ENCODE results near the gene MCM6. TPM values are rescaled to one million over a fixed set of nuclear protein-coding genes. Genes with fewer than 3 reads are reported as not detected.

The MCM6 gene
- polyA plus RNA-seq, 3 donors: 1.3 to 2.2 (median 1.7) TPM

DNA sequence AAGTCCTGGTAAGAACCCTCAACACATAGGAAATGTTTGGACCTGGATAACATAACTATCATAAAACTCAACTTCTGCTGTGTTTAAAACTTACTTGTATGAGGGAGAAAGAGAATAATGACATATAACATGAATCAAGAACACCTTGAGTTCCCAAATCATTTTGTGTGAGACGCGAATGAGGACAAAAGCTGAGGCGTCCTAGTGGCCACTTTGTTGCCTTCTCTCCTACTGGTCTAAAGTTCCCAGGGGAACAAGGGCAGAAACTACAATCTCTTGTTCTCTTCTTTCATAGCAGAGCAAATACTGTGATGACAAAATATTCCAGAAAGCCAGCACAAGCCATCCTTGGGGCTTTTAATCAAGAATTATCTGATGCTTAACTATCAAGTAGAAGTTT lies 31.0 kb downstream of the MCM6 start:
- no peaks in the 10 kb centered on the region for H4K20me1 ChIP-seq (ENCODE audit: insufficient read depth, low read length)
- H3K4me3 Mint-ChIP-seq: no peak overlapping the region
- H3K27ac ChIP-seq (ENCODE audit: low read depth in 1 of 2, low read length in 2 of 2): no peak overlapping the region
- H2AFZ ChIP-seq (ENCODE audit: insufficient read depth, low read depth, low read length, poor library complexity, severe bottlenecking): no peak overlapping the region
- H3K79me2 ChIP-seq (ENCODE audit: insufficient read depth, low read length): no peaks in the 10 kb centered on the region
- no peak overlapping the region for H3K4me3 ChIP-seq (replicated peaks in 1 of 3; ENCODE audit: low read depth in 2 of 3, low read length in 3 of 3)
- no peak for TF ChIP-seq CTCF (IDR thresholded peaks at IDR 0.05)
- no peak overlapping the region for H3K4me2 ChIP-seq (replicated peaks; ENCODE audit: extremely low read depth, low read length, poor library complexity, severe bottlenecking)
- no peak overlapping the region for H3K27ac Mint-ChIP-seq
- H3K9me3 ChIP-seq (replicated peaks in 1 of 2; ENCODE audit: control insufficient read depth in 1 of 2, insufficient read depth in 1 of 2, low read length in 2 of 2): no peaks in the 10 kb centered on the region
- H3K9ac ChIP-seq (ENCODE audit: insufficient read depth, low read length, poor library complexity, severe bottlenecking): no peak overlapping the region
- H3K36me3 ChIP-seq (replicated peaks in 1 of 2; ENCODE audit: control insufficient read depth in 1 of 2, insufficient read depth in 2 of 2, low read length in 2 of 2): peaks cover 25 to 71% of the 10 kb centered on the region in 2 donors
- H3K27me3 Mint-ChIP-seq (ENCODE audit: low read depth in 3 of 3): peaks cover 0 to 2% (median 0%) of the 10 kb centered on the region in 3 donors
- H3K27me3 ChIP-seq (ENCODE audit: control insufficient read depth in 2 of 2, insufficient read depth in 2 of 2, low read length in 2 of 2): no peaks in the 10 kb centered on the region
- DNase-seq: no peak
- intact Hi-C loops (cut with micrococcal nuclease): no loop called here
- peaks cover 53 to 61% of the 10 kb centered on the region in 2 donors for H3K36me3 Mint-ChIP-seq
- H3K4me1 Mint-ChIP-seq: peaks cover 6% of the 10 kb centered on the region
- WGBS (ENCODE audit: insufficient coverage): 100% methylated on average over 3 of the region's 3 CpGs
- no peaks in the 10 kb centered on the region for H3K9me3 Mint-ChIP-seq
- peaks cover 0 to 9% of the 10 kb centered on the region in 2 donors for H3K4me1 ChIP-seq (ENCODE audit: control insufficient read depth in 1 of 2, insufficient read depth in 2 of 2, low read length in 2 of 2)

GRCh38 chr2:135844301-135844895 lies 31.8 kb downstream of the MCM6 start:
- H3K36me3 Mint-ChIP-seq: peaks cover 49 to 60% of the 10 kb centered on the region in 2 donors

More at GRCh38 chr2:135844301-135844895, 31.8 kb downstream of the MCM6 start:
- no peaks in the 10 kb centered on the region for H4K20me1 ChIP-seq (ENCODE audit: insufficient read depth, low read length)
- H3K4me2 ChIP-seq (replicated peaks; ENCODE audit: extremely low read depth, low read length, poor library complexity, severe bottlenecking): no peak overlapping the region
- peaks cover 0 to 9% of the 10 kb centered on the region in 2 donors for H3K4me1 ChIP-seq (ENCODE audit: control insufficient read depth in 1 of 2, insufficient read depth in 2 of 2, low read length in 2 of 2)
- Mint-ChIP-seq H3K4me1 (peaks cover 8% of the 10 kb centered on the region), H3K9me3 (no peaks in the 10 kb centered on the region), H3K4me3 (no peak overlapping the region), H3K27me3 (ENCODE audit: low read depth in 3 of 3) (peaks cover 0 to 2% (median 0%) of the 10 kb centered on the region in 3 donors), H3K27ac (peak overlapping the region in 1 of 7 donors; percentile 56)
- intact Hi-C loops (cut with micrococcal nuclease): no loop called here
- peaks cover 25 to 68% of the 10 kb centered on the region in 2 donors for H3K36me3 ChIP-seq (replicated peaks in 1 of 2; ENCODE audit: control insufficient read depth in 1 of 2, insufficient read depth in 2 of 2, low read length in 2 of 2)
- no peak for DNase-seq
- no peak overlapping the region for H3K27ac ChIP-seq (ENCODE audit: low read depth in 1 of 2, low read length in 2 of 2)
- 85% methylated on average over 4 of the region's 12 CpGs for WGBS (ENCODE audit: insufficient coverage)
- no peak for TF ChIP-seq CTCF (IDR thresholded peaks at IDR 0.05)
- H3K27me3 ChIP-seq (ENCODE audit: control insufficient read depth in 2 of 2, insufficient read depth in 2 of 2, low read length in 2 of 2): no peaks in the 10 kb centered on the region
- no peak overlapping the region for H3K4me3 ChIP-seq (replicated peaks in 1 of 3; ENCODE audit: low read depth in 2 of 3, low read length in 3 of 3)
- H3K9me3 ChIP-seq (replicated peaks in 1 of 2; ENCODE audit: control insufficient read depth in 1 of 2, insufficient read depth in 1 of 2, low read length in 2 of 2): no peaks in the 10 kb centered on the region
- H3K9ac ChIP-seq (ENCODE audit: insufficient read depth, low read length, poor library complexity, severe bottlenecking): no peak overlapping the region
- no peaks in the 10 kb centered on the region for H3K79me2 ChIP-seq (ENCODE audit: insufficient read depth, low read length)
- H2AFZ ChIP-seq (ENCODE audit: insufficient read depth, low read depth, low read length, poor library complexity, severe bottlenecking): no peak overlapping the region

Measured in CD14-positive monocyte (primary cell).